GM12873 (cell line): Measurements from ENCODE around the gene SMIM41.

ENCODE experiments used
- CTCF ChIP-seq: IDR thresholded peaks from 2 replicates; pipeline ENCODE4 v1.5.1; 2012; ENCODE audit warnings: low read depth, mild to moderate bottlenecking, moderate library complexity, low read length, control low read depth; ENCODE audit not compliant: insufficient read depth; ENCODE audit errors: missing control alignments

Gene SMIM41

GRCh38 chr12:52037248-52037861, 42.1 kb upstream of the SMIM41 start:
- TF ChIP-seq CTCF: no peak

- no peak for TF ChIP-seq CTCF
These were observed 41.1 kb upstream of the SMIM41 start for GRCh38 chr12:52038447-52038846.

GRCh38 chr12:52041035-52041434, 38.5 kb upstream of the SMIM41 start:
- no peak for TF ChIP-seq CTCF

- TF ChIP-seq CTCF: peak; percentile 16
These were observed 37.8 kb upstream of the SMIM41 start for GRCh38 chr12:52041695-52042123.

- no peak for TF ChIP-seq CTCF
These were observed 36.7 kb upstream of the SMIM41 start for GRCh38 chr12:52042706-52043385.

GRCh38 chr12:52043386-52044212, 35.9 kb upstream of the SMIM41 start:
- TF ChIP-seq CTCF: no peak

- TF ChIP-seq CTCF: no peak
These were observed 35.1 kb upstream of the SMIM41 start for GRCh38 chr12:52044292-52044983.
